NOMO-1 treated with DMSO at 0.1 percent for 48 hours (cell line): ENCODE data around the gene PIGP.
A peak's percentile ranks its signal among the peaks of the same experiment; 100 is the strongest.
"Not testable (repeated sequence)": the region's sequence is repeated elsewhere in the genome, so short reads cannot be mapped to it uniquely, and the experiment has no call there.

Experiments used
- DNase-seq: peaks from one replicate; lab custom pipeline; 2025; ENCODE audit not compliant: unreplicated experiment; lab: John Stamatoyannopoulos, UW

PIGP gene

DNA sequence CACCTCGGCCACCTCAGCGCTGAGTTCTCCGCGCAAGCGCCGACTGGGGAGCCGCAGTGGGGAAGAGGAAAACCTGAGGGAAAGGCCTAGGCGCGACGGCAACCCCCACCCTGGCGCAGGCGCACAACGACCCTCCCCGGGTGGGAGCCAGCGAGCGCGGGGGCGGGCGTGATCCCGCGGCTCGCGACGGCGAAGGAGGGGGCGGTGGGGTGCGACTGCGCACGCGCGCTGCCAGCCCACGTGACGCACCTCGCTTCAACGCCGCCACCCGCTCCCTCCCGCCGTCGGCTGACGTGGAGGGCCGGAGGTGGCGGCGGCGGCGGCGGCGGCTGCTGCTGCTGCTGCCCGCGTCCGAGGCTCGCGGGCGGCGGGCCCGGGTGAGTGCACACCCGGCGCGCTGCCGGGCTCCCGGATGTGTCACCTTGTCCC lies at the start of gene PIGP, which contains the start of gene TTC3:
TSS of gene PIGP (minus strand) at position 84 of the 429 bp plus-strand sequence. CDS start 556 bp downstream, outside the sequence.
TSS of gene TTC3 (plus strand) at position 267 of the 429 bp plus-strand sequence. CDS start 14,004 bp downstream, outside the sequence.
- peak; percentile 83 for DNase-seq

DNA sequence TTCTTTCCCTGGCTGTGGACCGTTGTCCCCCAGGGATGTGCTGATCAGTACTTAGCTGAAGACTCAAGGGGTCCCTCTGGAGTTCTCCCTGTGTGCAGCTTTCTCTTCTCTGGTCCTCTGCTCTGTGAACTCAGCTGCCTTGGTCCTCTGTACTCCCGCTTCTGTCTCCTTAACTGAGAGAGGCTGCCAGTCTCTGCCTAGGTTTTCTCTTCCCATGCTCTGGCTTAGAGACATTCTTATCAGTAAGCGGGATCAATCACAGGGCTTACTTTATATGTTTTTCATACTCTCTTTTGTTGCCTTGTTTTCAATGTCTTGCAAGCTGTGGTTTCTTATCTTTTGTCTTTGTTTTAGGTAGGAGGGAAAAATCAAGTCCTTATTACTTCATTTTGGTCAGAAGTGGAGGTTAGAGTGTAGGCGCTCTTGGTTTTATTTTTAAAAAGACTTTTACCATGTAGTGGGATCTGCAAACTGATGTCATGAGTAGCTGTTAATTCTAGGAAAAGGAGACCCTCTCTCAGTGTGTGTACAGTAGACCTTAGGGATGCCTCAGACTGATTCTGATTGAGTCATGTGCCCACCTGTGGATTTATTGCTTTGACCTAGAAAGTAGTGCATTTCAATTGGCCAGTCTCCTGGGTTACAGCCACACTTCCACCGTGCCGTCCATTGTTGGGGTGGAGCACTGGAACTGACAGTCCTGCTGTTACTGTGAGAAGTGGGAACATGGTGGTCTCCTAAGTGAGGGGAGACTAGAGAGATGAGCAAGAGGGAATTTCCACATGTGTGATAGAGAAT lies 46.7 kb upstream of the PIGP start:
- no peak for DNase-seq

DNA sequence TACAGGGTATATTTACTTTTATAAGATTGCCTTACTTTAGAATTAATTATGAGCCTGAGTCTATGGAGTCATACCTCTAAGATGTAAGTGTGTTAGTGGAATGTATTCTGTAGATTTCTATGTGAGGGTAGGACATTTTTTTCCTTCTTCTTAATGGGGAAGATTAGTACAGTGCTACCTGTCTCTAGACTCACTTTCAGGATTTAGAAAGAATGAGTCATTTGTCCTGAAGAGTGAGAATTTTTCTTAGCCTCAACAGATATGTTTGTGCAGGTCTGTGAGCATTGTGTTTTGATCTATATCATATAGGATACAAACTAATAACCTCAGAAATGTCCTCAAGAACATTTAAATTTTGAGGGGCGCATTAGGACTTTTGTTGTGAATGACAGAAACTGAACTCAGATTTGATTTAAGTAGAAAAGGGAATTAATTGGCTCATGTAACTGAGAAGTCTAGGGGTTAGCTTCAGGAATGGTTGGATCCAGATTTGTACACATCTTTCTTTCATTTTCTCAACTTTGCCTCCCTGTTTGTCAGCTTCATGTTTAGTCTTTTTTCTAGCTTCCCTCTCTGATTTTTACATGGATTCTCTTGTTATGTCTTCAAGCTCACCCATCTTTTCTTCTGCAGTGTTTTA lies 45.4 kb upstream of the PIGP start:
- no peak for DNase-seq

DNA sequence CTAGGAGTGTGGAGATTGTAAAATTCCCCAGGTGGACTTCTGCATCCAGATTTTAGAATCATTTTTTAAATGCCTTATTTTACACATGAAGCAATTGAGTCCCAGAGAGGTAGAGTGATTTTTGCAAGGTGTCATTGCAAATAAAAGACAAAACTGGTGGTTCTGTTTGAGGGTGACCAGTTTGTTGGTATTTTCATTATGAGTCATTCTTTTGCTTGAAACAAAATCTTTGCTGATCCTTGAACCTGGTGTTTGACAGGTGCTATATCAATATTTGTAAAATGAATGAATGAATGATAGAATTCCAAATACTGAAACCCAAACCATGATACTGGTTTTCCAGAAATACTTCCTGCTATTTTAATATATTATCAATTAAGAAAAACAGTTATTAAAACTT lies 44.3 kb upstream of the PIGP start:
- no peak for DNase-seq

GRCh38 chr21:37116459-37116858 lies 43.6 kb upstream of the PIGP start:
- not testable (repeated sequence) for DNase-seq

DNA sequence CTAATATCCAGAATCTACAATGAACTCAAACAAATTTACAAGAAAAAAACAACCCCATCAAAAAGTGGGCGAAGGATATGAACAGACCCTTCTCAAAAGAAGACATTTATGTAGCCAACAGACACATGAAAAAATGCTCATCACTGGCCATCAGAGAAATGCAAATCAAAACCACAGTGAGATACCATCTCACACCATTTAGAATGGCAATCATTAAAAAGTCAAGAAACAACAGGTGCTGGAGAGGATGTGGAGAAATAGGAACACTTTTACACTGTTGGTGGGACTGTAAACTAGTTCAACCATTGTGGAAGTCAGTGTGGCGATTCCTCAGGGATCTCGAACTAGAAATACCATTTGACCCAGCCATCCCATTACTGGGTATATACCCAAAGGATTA lies 41.4 kb upstream of the PIGP start:
- not testable (repeated sequence) for DNase-seq

DNA sequence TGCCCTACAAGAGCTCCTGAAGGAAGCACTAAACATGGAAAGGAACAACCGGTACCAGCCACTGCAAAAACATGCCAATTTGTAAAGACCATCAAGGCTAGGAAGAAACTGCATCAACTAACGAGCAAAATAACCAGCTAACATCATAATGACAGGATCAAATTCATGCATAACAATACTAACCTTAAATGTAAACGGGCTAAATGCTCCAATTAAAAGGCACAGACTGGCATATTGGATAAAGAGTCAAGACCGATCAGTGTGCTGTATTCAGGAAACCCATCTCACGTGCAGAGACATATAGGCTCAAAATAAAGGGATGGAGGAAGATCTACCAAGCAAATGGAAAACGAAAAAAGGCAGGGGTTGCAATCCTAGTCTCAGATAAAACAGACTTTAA lies 38.2 kb upstream of the PIGP start:
- DNase-seq = not testable (repeated sequence)

DNA sequence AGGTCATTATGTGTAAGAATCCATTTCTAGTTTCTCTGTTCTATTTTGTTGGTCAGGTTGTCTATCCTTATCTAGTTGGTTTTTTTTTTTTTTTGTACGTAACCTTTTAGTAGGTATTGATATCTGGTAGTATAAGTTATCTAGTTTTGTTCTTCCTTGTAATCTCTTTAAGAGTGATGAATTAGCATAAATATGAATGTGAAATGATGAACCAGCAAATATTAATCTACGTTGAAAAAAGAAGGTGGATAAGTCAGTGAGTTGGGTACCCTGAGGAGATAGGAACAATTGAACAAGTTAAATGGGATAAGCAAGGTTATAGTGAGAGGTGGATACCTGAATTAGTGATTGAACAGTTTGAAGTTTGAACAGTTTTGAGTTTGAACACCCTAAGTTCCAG lies 34.1 kb upstream of the PIGP start:
- no peak for DNase-seq

DNA sequence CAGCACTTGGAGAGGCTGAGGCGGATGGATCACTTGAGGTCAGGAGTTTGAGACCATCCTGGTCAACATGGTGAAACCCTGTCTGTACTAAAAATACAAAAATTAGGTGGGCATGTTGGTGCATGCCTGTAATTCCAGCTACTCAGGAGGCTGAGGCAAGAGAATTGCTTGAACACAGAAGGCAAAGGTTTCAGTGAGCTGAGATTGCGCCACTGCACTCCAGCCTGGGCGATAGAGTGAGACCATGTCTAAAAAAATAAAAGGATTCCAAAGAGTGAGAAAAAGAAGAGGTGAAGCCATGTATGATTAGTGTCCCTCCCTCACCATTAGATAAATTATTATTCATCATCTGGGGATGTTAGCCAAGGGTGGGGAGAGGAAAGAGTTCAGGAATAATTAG lies 29.9 kb upstream of the PIGP start:
- DNase-seq = not testable (repeated sequence)

- DNase-seq = no peak
These were observed 28.5 kb upstream of the PIGP start for GRCh38 chr21:37101384-37101783.

DNA sequence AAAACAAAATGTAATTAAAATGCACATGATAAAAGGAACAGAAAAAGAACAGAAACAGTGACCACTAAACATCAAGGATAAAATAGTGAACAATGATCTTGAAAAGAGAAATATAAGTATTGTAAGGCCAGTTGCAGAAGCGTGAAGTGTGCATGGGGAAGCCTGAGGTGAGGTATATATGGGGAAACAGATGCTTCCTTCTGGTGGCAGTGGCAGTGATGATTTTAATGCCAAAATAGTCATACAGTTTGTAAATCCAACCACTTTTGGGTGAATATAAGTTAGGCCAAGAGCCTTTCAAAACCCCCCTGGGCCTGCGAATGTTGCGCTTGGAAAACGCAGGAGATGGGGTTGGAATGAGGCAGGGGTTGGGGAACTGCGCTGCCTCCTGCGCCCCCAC lies 27.4 kb upstream of the PIGP start:
- DNase-seq = no peak

DNA sequence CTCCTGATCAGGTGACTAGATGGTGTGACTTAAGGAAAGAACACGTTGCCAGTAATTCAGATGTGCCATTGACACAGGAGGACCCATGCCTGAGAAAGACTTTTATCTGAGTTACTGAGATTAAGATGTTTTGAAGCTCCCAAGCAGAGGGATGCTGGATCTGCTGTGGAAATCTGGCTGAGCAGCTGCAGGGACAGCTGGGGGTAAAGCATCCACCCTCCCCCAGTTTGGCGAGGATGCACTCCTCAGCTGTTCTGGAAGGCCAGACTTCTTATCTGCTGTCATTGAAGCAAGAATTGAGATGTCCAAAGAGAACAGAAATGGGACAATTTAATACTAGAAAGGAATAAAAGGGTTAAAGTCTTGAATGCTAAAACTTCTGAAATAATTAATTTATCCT lies 25.9 kb upstream of the PIGP start:
- DNase-seq = no peak

GRCh38 chr21:37095821-37096220 lies 22.9 kb upstream of the PIGP start:
- no peak for DNase-seq

GRCh38 chr21:37093977-37094376 lies 21.1 kb upstream of the PIGP start:
- DNase-seq = no peak

GRCh38 chr21:37088186-37088735 lies 15.4 kb upstream of the PIGP start:
- DNase-seq = no peak

- peak; percentile 25 for DNase-seq
These were observed 14.3 kb upstream of the PIGP start for GRCh38 chr21:37087188-37087587.

DNA sequence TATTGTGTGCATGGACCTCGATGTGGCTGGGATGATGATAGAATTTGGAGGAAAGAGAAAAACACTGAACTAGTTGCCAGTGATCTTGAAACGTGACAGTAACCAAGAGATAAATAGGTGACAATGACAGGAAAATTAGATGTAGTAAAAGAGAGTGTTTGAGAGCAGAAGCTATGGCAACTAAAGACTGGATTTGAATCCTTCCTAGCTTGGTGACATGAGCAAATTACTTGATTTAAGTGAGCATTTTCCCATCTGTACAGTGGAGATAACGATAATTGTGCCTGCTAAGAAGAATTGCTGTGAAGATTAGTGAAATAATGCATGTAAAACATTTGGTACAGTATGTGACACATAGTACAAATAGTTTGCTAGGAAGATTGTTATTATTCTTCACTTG lies 12.9 kb upstream of the PIGP start:
- DNase-seq = no peak

DNA sequence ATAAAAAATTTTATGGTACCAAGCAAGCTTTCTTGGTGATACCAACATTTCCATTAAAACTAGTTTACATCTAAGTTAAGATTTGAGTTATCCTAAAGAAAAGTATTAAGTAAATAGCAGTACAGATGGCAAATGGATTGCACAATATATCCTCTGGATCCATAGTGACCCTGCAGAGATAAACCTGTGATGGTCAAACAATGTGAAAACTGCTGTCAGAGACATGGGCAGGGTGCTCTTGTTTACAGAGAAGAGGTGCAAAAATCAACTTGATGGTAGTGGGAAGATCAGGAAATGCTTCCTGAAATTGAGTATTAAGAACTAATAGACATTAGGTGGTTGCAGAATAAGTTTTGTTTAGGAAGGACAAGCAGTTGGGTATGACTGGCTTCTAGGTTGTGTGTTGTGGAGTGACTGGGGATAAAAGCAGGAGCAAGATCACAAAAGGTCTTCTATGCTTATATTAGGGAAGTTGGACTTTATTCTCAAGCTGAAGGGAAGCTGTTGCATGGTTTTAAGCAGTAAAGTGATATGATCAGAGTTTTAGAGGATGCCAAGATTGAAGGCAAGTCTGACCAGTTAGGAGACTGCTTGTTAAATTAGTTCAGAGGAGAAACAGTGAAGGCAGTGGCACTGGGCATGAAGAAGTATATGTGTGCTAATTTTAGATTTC lies 10.1 kb upstream of the PIGP start:
- DNase-seq = no peak

DNA sequence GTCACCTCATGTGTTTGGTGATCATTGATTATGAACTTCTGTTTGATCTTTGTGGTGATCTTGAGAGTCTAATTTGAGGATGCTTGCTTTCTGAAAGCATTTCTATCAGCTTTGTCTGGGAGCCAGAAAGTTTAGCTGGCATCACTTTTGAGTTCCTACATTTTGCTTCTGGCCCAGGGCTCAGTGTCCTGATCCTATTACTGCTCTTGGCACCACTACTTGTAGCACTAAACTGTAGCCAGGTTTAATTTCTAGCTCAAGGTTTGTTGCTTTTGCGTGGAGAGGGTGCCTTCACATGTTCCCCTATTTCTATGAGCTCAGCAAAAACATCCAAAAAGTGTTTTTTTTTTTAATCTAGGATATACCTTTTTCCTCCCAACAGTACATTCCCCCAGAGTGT lies 9.5 kb upstream of the PIGP start:
- DNase-seq = no peak

GRCh38 chr21:37079211-37079824 lies 6.4 kb upstream of the PIGP start:
- peak; percentile 80 for DNase-seq

DNA sequence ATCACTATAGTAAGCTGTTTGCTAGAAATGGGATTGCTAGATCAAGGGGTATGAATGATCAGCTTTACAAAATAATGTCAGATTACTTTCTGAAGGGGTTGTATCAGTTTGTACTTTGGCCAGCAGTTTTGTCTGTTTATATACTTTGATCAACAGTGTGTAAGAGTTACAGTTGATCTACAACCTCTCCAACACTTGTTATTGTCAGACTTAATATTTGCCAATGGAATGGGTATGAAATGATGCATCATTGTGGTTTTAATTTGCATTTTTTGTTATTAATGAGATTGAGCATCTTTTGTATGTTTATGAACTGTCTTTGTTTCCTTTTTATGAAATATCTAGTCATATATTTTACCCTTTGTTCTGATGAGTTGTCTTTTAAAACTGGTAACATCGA lies 4.5 kb upstream of the PIGP start:
- DNase-seq = no peak
